ENCODE measurements around the gene FUT7. TPM values are rescaled to one million over a fixed set of nuclear protein-coding genes. Genes with fewer than 3 reads are reported as not detected.

The FUT7 gene
- polyA plus RNA-seq, 2 donors = 0.08 to 0.39 TPM

DNA sequence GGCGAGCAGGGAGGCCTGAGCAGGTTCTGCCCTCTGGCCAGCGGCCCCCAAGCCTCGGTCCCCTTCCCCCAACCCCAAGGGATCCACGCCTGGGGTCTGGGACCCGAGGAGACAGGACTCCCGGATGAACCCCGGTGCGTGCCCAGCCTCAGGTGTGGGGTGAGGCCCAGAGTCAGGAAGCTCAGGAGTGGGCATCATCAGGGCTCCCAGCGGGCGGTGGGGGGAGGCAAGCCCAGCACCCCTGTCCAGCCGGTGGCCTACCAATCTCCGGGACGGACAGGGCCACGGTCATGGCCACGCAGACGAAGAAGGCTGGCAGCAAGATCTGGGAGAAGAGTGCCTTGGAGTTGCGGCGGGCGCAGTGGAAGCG lies 18.3 kb downstream of the FUT7 start:
- H3K36me3 ChIP-seq (ENCODE audit: control insufficient read depth in 2 of 2, insufficient read depth in 2 of 2, low read length in 1 of 2) = peaks cover 0 to 34% of the 10 kb centered on the region in 2 donors
- 91 to 95% methylated on average over 16 to 20 of the region's 20 CpGs for WGBS, 2 donors

DNA sequence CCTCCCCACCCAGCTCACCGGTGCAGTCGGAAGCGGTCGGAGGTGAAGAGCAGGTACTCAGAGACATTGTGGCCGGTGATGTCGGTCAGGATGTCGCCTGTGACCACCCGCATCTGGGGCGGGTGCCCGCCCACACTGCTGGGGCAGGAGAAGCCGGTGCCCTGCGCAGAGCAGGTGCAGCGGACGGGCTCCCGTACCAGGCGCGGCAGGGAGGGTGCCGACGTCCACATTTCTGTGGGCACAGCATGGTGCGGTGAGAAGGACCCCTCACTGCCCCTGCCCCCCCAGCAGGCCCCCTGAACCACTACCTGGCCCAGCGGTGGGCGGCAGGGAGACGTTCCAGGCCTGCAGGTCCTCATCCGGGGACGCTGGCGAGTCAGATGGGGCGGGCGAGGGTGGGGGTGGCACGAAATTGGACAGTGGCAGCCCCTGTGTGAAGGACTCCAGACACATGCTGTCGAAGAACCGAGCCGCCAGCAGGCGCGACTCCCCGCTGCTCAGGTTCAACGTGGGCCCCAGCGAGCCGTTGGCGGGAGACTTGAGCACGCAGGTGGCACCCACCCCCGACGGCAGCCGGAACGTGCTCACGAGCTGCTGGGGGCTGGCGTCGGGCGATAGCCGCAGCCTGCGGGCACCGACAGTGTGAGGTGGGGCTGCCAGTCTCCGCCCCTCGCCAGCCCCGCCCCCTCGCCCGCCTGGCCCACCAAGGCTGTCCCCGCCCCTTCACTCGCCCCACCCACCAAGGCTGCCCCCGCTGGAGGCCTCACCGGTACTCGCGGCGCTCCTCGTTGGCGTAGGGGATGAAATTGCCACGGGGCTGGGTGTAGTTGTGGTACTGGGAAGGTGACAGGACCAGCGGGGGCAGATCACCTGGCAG lies 19.0 kb downstream of the FUT7 start:
- no peaks in the 10 kb centered on the region for H3K9me3 ChIP-seq (ENCODE audit: control insufficient read depth in 2 of 2, insufficient read depth in 1 of 2, low read depth in 1 of 2, low read length in 1 of 2)
- H3K4me1 ChIP-seq (ENCODE audit: control insufficient read depth in 2 of 2, insufficient read depth in 2 of 2, low read length in 1 of 2) = no peaks in the 10 kb centered on the region
- H3K27me3 ChIP-seq (ENCODE audit: control insufficient read depth in 1 of 2, insufficient read depth in 2 of 2, low read length in 2 of 2) = no peaks in the 10 kb centered on the region
- H3K4me3 ChIP-seq (ENCODE audit: low read depth in 1 of 2, low read length in 2 of 2) = no peak overlapping the region
- no peak overlapping the region for H3K27ac ChIP-seq (ENCODE audit: low read depth in 2 of 2, low read length in 1 of 2)
- H3K36me3 ChIP-seq (ENCODE audit: control insufficient read depth in 2 of 2, insufficient read depth in 2 of 2, low read length in 1 of 2) = peaks cover 0 to 33% of the 10 kb centered on the region in 2 donors
- WGBS, 2 donors = 85% methylated on average over 60 to 67 of the region's 67 CpGs

More for the DNA sequence above, 18.3 kb downstream of the FUT7 start:
- Histone ChIP-seq H3K4me3 (ENCODE audit: low read depth in 1 of 2, low read length in 2 of 2) (no peak overlapping the region), H3K27me3 (ENCODE audit: control insufficient read depth in 1 of 2, insufficient read depth in 2 of 2, low read length in 2 of 2) (no peaks in the 10 kb centered on the region), H3K9me3 (ENCODE audit: control insufficient read depth in 2 of 2, insufficient read depth in 1 of 2, low read depth in 1 of 2, low read length in 1 of 2) (no peaks in the 10 kb centered on the region), H3K4me1 (ENCODE audit: control insufficient read depth in 2 of 2, insufficient read depth in 2 of 2, low read length in 1 of 2) (no peaks in the 10 kb centered on the region), H3K27ac (ENCODE audit: low read depth in 2 of 2, low read length in 1 of 2) (no peak overlapping the region)

DNA sequence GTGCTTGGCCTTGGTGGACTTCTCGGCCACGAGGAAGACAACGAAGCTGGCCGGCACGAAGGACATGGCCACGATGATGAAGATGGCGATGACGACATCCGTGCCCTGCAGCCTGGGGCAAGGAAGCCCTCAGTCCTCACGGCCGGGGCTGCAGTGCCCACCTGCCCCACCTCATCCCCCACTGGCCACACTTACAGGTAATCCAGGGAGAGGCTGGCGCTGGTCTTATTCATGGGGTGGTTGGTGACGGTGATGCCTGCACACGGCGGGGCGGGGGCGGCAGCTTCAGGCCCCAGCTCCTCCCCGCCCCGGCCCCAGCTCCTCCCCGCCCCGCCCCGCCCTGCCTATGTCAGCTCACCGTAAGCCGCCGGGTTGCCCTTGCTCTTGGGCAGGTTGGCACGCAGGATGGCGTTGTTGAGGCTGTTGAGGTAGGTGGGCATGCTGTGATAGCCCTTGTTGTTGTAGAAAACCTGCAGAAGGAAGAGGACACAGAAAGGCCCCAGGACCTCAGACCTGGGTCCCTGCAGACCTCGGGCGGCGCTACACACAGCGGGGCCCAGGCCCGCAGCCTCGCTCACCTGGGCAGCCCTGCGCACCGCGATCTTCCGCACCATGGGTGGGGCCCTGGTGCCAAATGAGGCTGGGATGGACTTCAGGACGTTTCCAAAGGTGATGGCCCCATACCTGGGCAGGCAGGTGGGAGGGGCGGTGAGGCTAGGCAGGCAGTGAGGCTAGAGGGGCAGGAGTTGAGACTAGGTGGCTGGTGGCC lies 19.8 kb downstream of the FUT7 start:
- H3K36me3 ChIP-seq (ENCODE audit: control insufficient read depth in 2 of 2, insufficient read depth in 2 of 2, low read length in 1 of 2) = peaks cover 0 to 26% of the 10 kb centered on the region in 2 donors
- 90% methylated on average over 39 of the region's 39 CpGs for whole genome bisulfite sequencing, 2 donors
- no peaks in the 10 kb centered on the region for H3K4me1 ChIP-seq (ENCODE audit: control insufficient read depth in 2 of 2, insufficient read depth in 2 of 2, low read length in 1 of 2)
- no peak overlapping the region for H3K27ac ChIP-seq (ENCODE audit: low read depth in 2 of 2, low read length in 1 of 2)
- no peaks in the 10 kb centered on the region for H3K27me3 ChIP-seq (ENCODE audit: control insufficient read depth in 1 of 2, insufficient read depth in 2 of 2, low read length in 2 of 2)
- no peaks in the 10 kb centered on the region for H3K9me3 ChIP-seq (ENCODE audit: control insufficient read depth in 2 of 2, insufficient read depth in 1 of 2, low read depth in 1 of 2, low read length in 1 of 2)
- no peak overlapping the region for H3K4me3 ChIP-seq (ENCODE audit: low read depth in 1 of 2, low read length in 2 of 2)

DNA sequence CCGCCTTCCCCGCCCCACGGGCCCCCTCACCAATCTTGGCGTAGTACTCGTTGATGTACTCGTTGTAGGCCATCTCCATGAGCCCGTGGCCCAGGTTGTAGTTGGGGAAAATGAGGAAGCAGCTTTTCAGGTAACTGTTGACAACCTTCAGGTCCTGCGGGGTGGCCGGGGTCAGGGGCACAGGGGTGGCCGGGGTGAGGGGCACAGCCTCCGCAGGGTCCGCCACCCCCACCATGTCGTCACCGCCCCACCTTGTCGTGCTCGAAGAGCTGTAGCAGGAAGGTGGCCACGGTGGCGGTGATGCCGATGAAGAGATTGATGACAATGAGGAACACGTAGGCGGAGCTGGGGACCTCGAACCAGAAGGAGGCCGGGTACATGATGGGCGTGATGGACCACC lies 20.7 kb downstream of the FUT7 start:
- no peaks in the 10 kb centered on the region for H3K9me3 ChIP-seq (ENCODE audit: control insufficient read depth in 2 of 2, insufficient read depth in 1 of 2, low read depth in 1 of 2, low read length in 1 of 2)
- no peaks in the 10 kb centered on the region for H3K27me3 ChIP-seq (ENCODE audit: control insufficient read depth in 1 of 2, insufficient read depth in 2 of 2, low read length in 2 of 2)
- peaks cover 0 to 20% of the 10 kb centered on the region in 2 donors for H3K36me3 ChIP-seq (ENCODE audit: control insufficient read depth in 2 of 2, insufficient read depth in 2 of 2, low read length in 1 of 2)
- no peaks in the 10 kb centered on the region for H3K4me1 ChIP-seq (ENCODE audit: control insufficient read depth in 2 of 2, insufficient read depth in 2 of 2, low read length in 1 of 2)
- WGBS, 2 donors = 93 to 95% methylated on average over 24 of the region's 24 CpGs
- H3K4me3 ChIP-seq (ENCODE audit: low read depth in 1 of 2, low read length in 2 of 2) = no peak overlapping the region
- no peak overlapping the region for H3K27ac ChIP-seq (ENCODE audit: low read depth in 2 of 2, low read length in 1 of 2)

DNA sequence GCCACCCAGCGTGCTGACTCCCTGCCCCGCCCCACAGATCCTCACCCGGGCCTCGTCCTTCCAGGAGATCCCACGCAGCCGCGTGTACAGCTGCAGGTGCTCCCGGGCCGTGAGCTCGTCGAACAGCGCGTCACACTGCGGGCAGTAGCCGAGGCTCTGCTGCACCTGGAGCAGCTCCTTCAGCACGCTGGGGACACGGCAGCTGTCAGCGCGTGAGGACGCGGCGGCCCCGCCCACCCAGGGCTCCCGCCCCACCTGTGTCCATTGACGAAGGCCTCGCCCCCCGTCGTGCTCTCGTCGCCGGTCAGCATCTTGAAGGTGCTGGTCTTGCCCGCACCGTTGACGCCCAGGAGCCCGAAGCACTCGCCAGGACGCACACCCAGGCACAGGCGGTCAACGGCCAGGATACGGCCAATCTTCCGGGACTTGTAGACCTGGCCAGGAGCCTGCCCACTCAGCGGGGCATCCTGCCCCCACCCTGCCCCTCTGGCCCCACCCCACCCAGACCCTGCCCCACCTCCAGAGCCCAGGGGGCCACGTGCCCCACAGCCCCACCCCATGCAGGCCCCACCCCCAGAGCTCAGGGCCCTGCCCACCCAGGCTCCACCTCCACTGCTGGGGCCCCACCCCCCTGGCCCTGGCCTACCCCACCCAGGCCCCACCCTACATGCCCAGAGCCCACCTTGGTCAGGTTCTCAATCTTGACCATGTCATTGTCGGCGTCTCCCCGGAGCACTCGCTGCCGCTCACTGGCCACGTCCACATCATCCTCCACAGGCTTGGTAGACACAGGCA lies 21.8 kb downstream of the FUT7 start:
- Histone ChIP-seq H3K9me3 (ENCODE audit: control insufficient read depth in 2 of 2, insufficient read depth in 1 of 2, low read depth in 1 of 2, low read length in 1 of 2) (no peaks in the 10 kb centered on the region), H3K27me3 (ENCODE audit: control insufficient read depth in 1 of 2, insufficient read depth in 2 of 2, low read length in 2 of 2) (no peaks in the 10 kb centered on the region), H3K4me3 (ENCODE audit: low read depth in 1 of 2, low read length in 2 of 2) (no peak overlapping the region), H3K4me1 (ENCODE audit: control insufficient read depth in 2 of 2, insufficient read depth in 2 of 2, low read length in 1 of 2) (no peaks in the 10 kb centered on the region), H3K36me3 (ENCODE audit: control insufficient read depth in 2 of 2, insufficient read depth in 2 of 2, low read length in 1 of 2) (peaks cover 0 to 15% of the 10 kb centered on the region in 2 donors), H3K27ac (ENCODE audit: low read depth in 2 of 2, low read length in 1 of 2) (no peak overlapping the region)
- WGBS, 2 donors = 93 to 95% methylated on average over 47 to 49 of the region's 49 CpGs

DNA sequence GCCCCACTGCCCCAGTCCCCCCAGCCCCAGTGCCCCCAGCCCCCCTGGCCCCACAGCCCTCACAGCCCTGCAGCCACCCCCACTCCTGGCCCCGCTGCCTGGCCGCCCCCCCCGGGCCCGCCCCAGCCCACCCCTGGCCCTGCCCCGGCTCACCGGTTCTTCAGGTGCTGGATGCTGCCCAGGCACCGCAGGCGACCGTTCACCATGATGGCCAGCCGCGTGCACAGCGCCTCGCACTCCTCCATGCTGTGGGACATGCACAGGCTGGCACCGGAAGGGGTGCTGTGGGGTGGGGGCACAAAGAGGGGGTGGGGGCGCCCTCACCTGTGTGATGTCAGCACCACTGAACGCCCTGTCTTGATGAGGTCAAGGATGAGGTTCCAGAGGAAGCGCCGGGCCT lies 22.7 kb downstream of the FUT7 start:
- 88 to 89% methylated on average over 17 to 18 of the region's 18 CpGs for WGBS, 2 donors
- no peaks in the 10 kb centered on the region for H3K4me1 ChIP-seq (ENCODE audit: control insufficient read depth in 2 of 2, insufficient read depth in 2 of 2, low read length in 1 of 2)
- H3K36me3 ChIP-seq (ENCODE audit: control insufficient read depth in 2 of 2, insufficient read depth in 2 of 2, low read length in 1 of 2) = peaks cover 0 to 15% of the 10 kb centered on the region in 2 donors
- H3K9me3 ChIP-seq (ENCODE audit: control insufficient read depth in 2 of 2, insufficient read depth in 1 of 2, low read depth in 1 of 2, low read length in 1 of 2) = no peaks in the 10 kb centered on the region
- no peaks in the 10 kb centered on the region for H3K27me3 ChIP-seq (ENCODE audit: control insufficient read depth in 1 of 2, insufficient read depth in 2 of 2, low read length in 2 of 2)
- no peak overlapping the region for H3K4me3 ChIP-seq (ENCODE audit: low read depth in 1 of 2, low read length in 2 of 2)
- no peak overlapping the region for H3K27ac ChIP-seq (ENCODE audit: low read depth in 2 of 2, low read length in 1 of 2)

DNA sequence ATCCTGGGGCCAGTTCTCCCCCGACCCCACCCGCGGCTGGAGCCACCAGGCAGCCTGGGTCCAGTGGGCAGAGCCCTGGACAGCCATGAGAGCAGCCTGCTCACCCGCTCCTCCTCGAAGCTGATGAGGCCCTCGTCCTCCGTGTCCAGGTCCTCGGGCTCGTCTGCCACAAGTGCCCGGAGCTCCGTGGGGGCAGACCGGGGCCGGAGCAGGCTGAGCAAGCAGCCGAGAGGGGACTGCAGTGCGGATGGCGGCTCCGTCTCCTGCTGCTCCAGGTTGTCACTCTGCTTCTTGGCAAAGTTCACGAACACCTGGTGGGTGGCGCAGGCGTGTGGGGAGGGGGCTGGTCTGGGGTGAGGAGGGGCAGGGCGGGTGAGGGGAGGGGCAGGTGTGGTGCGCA lies 23.6 kb downstream of the FUT7 start:
- no peaks in the 10 kb centered on the region for H3K9me3 ChIP-seq (ENCODE audit: control insufficient read depth in 2 of 2, insufficient read depth in 1 of 2, low read depth in 1 of 2, low read length in 1 of 2)
- H3K27me3 ChIP-seq (ENCODE audit: control insufficient read depth in 1 of 2, insufficient read depth in 2 of 2, low read length in 2 of 2) = no peaks in the 10 kb centered on the region
- 81 to 86% methylated on average over 22 of the region's 22 CpGs for WGBS, 2 donors
- H3K36me3 ChIP-seq (ENCODE audit: control insufficient read depth in 2 of 2, insufficient read depth in 2 of 2, low read length in 1 of 2) = peaks cover 0 to 15% of the 10 kb centered on the region in 2 donors
- H3K4me1 ChIP-seq (ENCODE audit: control insufficient read depth in 2 of 2, insufficient read depth in 2 of 2, low read length in 1 of 2) = no peaks in the 10 kb centered on the region
- H3K4me3 ChIP-seq (ENCODE audit: low read depth in 1 of 2, low read length in 2 of 2) = no peak overlapping the region
- H3K27ac ChIP-seq (ENCODE audit: low read depth in 2 of 2, low read length in 1 of 2) = no peak overlapping the region

DNA sequence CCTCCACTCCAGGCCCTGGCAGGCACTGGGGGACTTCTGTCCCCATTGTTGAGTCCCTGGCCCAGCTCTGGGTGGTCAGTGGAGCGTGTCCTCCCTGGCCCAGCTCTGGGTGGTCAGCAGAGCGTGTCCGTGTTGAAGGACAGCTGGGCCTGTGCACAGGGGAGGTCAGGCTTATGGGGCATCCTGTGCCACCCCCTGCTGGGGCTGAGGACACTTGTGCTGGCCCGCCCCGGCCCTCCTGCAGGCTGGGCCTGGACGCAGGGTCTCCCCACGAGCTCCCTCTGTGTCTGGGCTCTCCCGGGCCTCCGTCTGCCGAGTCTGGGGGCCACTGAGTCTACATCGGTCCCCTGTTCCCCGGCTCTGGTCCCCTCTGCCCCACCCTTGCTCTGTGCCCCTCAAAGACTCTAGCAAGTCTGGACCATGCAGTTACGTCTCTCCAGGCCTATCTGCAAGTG lies 24.0 kb downstream of the FUT7 start:
- Histone ChIP-seq H3K27ac (ENCODE audit: low read depth in 2 of 2, low read length in 1 of 2) (no peak overlapping the region), H3K27me3 (ENCODE audit: control insufficient read depth in 1 of 2, insufficient read depth in 2 of 2, low read length in 2 of 2) (no peaks in the 10 kb centered on the region), H3K4me1 (ENCODE audit: control insufficient read depth in 2 of 2, insufficient read depth in 2 of 2, low read length in 1 of 2) (no peaks in the 10 kb centered on the region), H3K36me3 (ENCODE audit: control insufficient read depth in 2 of 2, insufficient read depth in 2 of 2, low read length in 1 of 2) (peaks cover 0 to 13% of the 10 kb centered on the region in 2 donors), H3K9me3 (ENCODE audit: control insufficient read depth in 2 of 2, insufficient read depth in 1 of 2, low read depth in 1 of 2, low read length in 1 of 2) (no peaks in the 10 kb centered on the region), H3K4me3 (ENCODE audit: low read depth in 1 of 2, low read length in 2 of 2) (no peak overlapping the region)
- WGBS, 2 donors = 89 to 90% methylated on average over 12 to 13 of the region's 13 CpGs

DNA sequence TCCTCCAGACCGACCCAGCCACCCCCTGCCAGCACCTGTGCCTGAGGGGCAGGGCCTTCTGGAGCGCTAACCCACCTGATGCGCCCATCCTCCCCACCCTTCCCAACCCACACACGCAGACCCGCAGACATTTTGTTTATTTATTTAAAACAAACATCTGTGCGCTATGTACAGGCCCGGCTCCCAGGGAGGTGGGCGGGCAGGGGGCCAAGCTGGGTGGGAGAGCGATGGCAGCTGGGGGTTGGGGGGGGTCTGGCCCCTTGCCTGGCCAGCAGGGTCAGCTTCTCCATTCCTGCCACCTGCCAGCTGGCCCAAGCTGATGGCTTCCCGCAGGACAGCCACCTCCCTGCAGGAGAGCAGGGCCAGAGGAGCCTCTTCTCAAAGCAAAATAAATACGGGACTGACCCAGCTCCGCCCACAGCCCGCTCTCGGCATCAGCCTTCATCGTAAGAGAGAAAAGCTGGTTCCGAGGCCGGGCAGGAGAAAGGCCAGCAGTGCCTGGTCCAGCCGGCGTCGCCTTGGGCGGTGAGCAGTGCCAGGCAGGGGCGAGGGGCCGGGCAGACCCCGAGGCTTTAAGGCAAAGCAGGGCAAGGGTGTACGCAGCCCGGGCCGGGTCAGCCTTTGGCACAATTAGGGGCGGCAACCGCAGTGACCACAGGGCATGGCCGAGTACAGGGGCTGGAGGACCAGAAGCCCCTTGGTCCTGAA lies 24.6 kb downstream of the FUT7 start:
- no peaks in the 10 kb centered on the region for H3K4me1 ChIP-seq (ENCODE audit: control insufficient read depth in 2 of 2, insufficient read depth in 2 of 2, low read length in 1 of 2)
- H3K4me3 ChIP-seq (ENCODE audit: low read depth in 1 of 2, low read length in 2 of 2) = no peak overlapping the region
- no peaks in the 10 kb centered on the region for H3K9me3 ChIP-seq (ENCODE audit: control insufficient read depth in 2 of 2, insufficient read depth in 1 of 2, low read depth in 1 of 2, low read length in 1 of 2)
- H3K27ac ChIP-seq (ENCODE audit: low read depth in 2 of 2, low read length in 1 of 2) = no peak overlapping the region
- peaks cover 0 to 11% of the 10 kb centered on the region in 2 donors for H3K36me3 ChIP-seq (ENCODE audit: control insufficient read depth in 2 of 2, insufficient read depth in 2 of 2, low read length in 1 of 2)
- WGBS, 2 donors = 72% methylated on average over 29 to 30 of the region's 30 CpGs
- H3K27me3 ChIP-seq (ENCODE audit: control insufficient read depth in 1 of 2, insufficient read depth in 2 of 2, low read length in 2 of 2) = no peaks in the 10 kb centered on the region

All from esophagus (tissue), 2 donors.